Measurements from ENCODE around the gene CGB5. TPM values are rescaled to one million over a fixed set of nuclear protein-coding genes. Genes with fewer than 3 reads are reported as not detected.

CGB5 gene
- total RNA-seq, 1 donor from 2014 or later: 3.7 TPM

DNA sequence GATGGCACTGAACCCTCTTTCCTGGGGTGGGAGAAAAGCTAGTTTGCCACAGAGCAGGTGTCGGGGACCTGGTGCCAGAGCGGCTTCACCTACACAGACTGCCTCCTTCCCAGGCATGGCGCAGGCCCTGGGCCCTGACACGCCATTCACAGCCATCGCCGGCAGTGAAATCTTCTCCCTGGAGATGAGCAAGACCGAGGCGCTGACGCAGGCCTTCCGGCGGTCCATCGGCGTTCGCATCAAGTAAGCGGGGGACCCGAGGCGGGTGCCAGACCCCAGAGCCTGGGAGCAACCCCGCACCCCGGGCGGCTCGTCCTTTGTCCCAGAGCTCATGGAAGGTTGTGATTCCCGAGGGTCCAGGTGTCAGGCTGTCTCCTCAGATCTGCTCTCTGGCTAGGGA, 36.7 kb upstream of the CGB5 start:
- Mint-ChIP-seq H3K36me3 (peaks cover 21% of the 10 kb centered on the region), H3K4me1 (no peaks in the 10 kb centered on the region), H3K4me3 (no peak overlapping the region), H3K27ac (no peak overlapping the region), H3K9me3 (no peaks in the 10 kb centered on the region), H3K27me3 (ENCODE audit: low read depth) (no peaks in the 10 kb centered on the region)
- DNase-seq (ENCODE audit: low spot score in 2 of 2, unreplicated experiment in 2 of 2): no peak
- no peak for TF ChIP-seq CTCF (IDR thresholded peaks at IDR 0.05; ENCODE audit: unreplicated experiment)

- peaks cover 22% of the 10 kb centered on the region for H3K36me3 Mint-ChIP-seq
- H3K9me3 Mint-ChIP-seq: no peaks in the 10 kb centered on the region
- H3K27ac Mint-ChIP-seq: no peak overlapping the region
- H3K27me3 Mint-ChIP-seq (ENCODE audit: low read depth): no peaks in the 10 kb centered on the region
- no peaks in the 10 kb centered on the region for H3K4me1 Mint-ChIP-seq
- H3K4me3 Mint-ChIP-seq: no peak overlapping the region
- no peak for TF ChIP-seq CTCF (IDR thresholded peaks at IDR 0.05; ENCODE audit: unreplicated experiment)
- no peak for DNase-seq (ENCODE audit: low spot score in 2 of 2, unreplicated experiment in 2 of 2)
Observed at GRCh38 chr19:49009828-49010227, 33.8 kb upstream of the CGB5 start.

DNA sequence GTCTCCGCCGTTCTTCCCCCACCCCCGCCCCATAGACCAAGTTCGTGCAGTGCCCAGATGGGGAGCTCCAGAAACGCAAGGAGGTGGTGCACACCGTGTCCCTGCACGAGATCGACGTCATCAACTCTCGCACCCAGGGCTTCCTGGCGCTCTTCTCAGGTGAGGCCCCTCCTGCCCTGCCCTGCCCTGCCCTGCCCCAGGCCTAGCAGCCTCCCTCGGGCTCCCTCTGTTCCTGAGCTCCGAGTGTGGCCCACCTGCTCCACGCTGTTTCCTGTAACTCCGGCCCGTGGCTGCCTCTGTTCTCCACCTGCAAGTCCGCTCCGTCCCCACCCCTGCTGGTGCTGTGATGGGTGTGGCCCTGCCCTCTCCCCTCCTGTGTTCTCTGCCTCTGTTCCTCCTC, 33.2 kb upstream of the CGB5 start:
- Mint-ChIP-seq H3K4me1 (no peaks in the 10 kb centered on the region), H3K27ac (no peak overlapping the region), H3K4me3 (no peak overlapping the region), H3K36me3 (peaks cover 23% of the 10 kb centered on the region), H3K9me3 (no peaks in the 10 kb centered on the region), H3K27me3 (ENCODE audit: low read depth) (no peaks in the 10 kb centered on the region)
- TF ChIP-seq CTCF (IDR thresholded peaks at IDR 0.05; ENCODE audit: unreplicated experiment): no peak
- DNase-seq (ENCODE audit: low spot score in 2 of 2, unreplicated experiment in 2 of 2): no peak

DNA sequence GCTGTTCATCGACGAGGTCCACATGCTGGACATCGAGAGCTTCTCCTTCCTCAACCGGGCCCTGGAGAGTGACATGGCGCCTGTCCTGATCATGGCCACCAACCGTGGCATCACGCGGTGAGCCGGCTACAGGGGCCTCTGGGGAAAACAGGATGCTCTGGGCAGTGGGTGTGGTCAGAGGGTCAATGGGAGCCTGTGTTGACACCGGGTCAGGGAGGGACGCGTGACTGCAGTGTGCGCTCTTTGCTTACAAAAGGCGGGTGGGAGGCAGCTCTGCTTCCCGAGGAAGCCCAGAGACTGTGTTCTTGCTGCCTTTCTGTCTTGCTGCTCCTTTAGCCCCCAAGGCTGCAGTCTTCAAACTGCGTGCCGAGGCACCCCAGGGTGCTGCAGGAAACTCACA, 32.5 kb upstream of the CGB5 start:
- Mint-ChIP-seq H3K4me1 (no peaks in the 10 kb centered on the region), H3K36me3 (peaks cover 28% of the 10 kb centered on the region), H3K27me3 (ENCODE audit: low read depth) (no peaks in the 10 kb centered on the region), H3K27ac (no peak overlapping the region), H3K9me3 (no peaks in the 10 kb centered on the region), H3K4me3 (no peak overlapping the region)
- DNase-seq (ENCODE audit: low spot score in 2 of 2, unreplicated experiment in 2 of 2): no peak
- TF ChIP-seq CTCF (IDR thresholded peaks at IDR 0.05; ENCODE audit: unreplicated experiment): no peak

- Mint-ChIP-seq H3K27me3 (ENCODE audit: low read depth) (peaks cover 11% of the 10 kb centered on the region), H3K4me3 (no peak overlapping the region), H3K9me3 (no peaks in the 10 kb centered on the region), H3K36me3 (peaks cover 22% of the 10 kb centered on the region), H3K27ac (no peak overlapping the region), H3K4me1 (peaks cover 4% of the 10 kb centered on the region)
- DNase-seq (ENCODE audit: low spot score in 2 of 2, unreplicated experiment in 2 of 2): no peak
- no peak for TF ChIP-seq CTCF (IDR thresholded peaks at IDR 0.05; ENCODE audit: unreplicated experiment)
Observed at GRCh38 chr19:49014123-49014869, 29.4 kb upstream of the CGB5 start.
